ENCODE results near the gene EIF2S2.
A peak's percentile ranks its signal among the peaks of the same experiment; 100 is the strongest.

EIF2S2 gene

GRCh38 chr20:34070859-34071258 lies 41.2 kb downstream of the EIF2S2 start:
- Mint-ChIP-seq H3K4me3 (no peak overlapping the region), H3K36me3 (peaks cover 5% of the 10 kb centered on the region), H3K4me1 (peaks cover 17% of the 10 kb centered on the region), H3K27ac (peak overlapping the region; percentile 32), H3K27me3 (no peaks in the 10 kb centered on the region), H3K9me3 (no peaks in the 10 kb centered on the region)
- ATAC-seq (ENCODE audit: low read depth) (no peak), DNase-seq (ENCODE audit: low spot score in 2 of 2) (no peak)

GRCh38 chr20:34070079-34070439 lies 42.0 kb downstream of the EIF2S2 start:
- no peak for DNase-seq (ENCODE audit: low spot score in 2 of 2)
- Mint-ChIP-seq H3K36me3 (peaks cover 3% of the 10 kb centered on the region), H3K27me3 (no peaks in the 10 kb centered on the region), H3K4me3 (no peak overlapping the region), H3K9me3 (no peaks in the 10 kb centered on the region), H3K27ac (no peak overlapping the region), H3K4me1 (peaks cover 17% of the 10 kb centered on the region)
- no peak for ATAC-seq (ENCODE audit: low read depth)

- DNase-seq (ENCODE audit: low spot score in 2 of 2), result peak; percentile 37 to 44
- Mint-ChIP-seq H3K4me3 (no peak overlapping the region), H3K27ac (peak overlapping the region; percentile 68), H3K9me3 (no peaks in the 10 kb centered on the region), H3K36me3 (peaks cover 6% of the 10 kb centered on the region), H3K4me1 (peaks cover 19% of the 10 kb centered on the region), H3K27me3 (no peaks in the 10 kb centered on the region)
- peak; percentile 98 for ATAC-seq (ENCODE audit: low read depth)
These were observed 42.5 kb downstream of the EIF2S2 start for GRCh38 chr20:34069341-34070078.

GRCh38 chr20:34068001-34068400 lies 44.0 kb downstream of the EIF2S2 start:
- DNase-seq (ENCODE audit: low spot score in 2 of 2) (no peak), ATAC-seq (ENCODE audit: low read depth) (no peak)
- Mint-ChIP-seq H3K4me3 (no peak overlapping the region), H3K9me3 (no peaks in the 10 kb centered on the region), H3K27me3 (no peaks in the 10 kb centered on the region), H3K4me1 (peaks cover 19% of the 10 kb centered on the region), H3K27ac (peak overlapping the region; percentile 54), H3K36me3 (peaks cover 5% of the 10 kb centered on the region)

GRCh38 chr20:34066476-34067090 lies 45.5 kb downstream of the EIF2S2 start:
- Mint-ChIP-seq H3K27ac (no peak overlapping the region), H3K4me1 (peaks cover 22% of the 10 kb centered on the region), H3K4me3 (no peak overlapping the region), H3K27me3 (no peaks in the 10 kb centered on the region), H3K9me3 (no peaks in the 10 kb centered on the region), H3K36me3 (peaks cover 2% of the 10 kb centered on the region)
- DNase-seq (ENCODE audit: low spot score in 2 of 2), result no peak
- ATAC-seq (ENCODE audit: low read depth), result no peak

- DNase-seq (ENCODE audit: low spot score in 2 of 2) (no peak), ATAC-seq (ENCODE audit: low read depth) (no peak)
- H3K27me3 Mint-ChIP-seq, result no peaks in the 10 kb centered on the region
- H3K27ac Mint-ChIP-seq, result peak overlapping the region; percentile 36
- H3K36me3 Mint-ChIP-seq, result peaks cover 5% of the 10 kb centered on the region
- peaks cover 26% of the 10 kb centered on the region for H3K4me1 Mint-ChIP-seq
- no peak overlapping the region for H3K4me3 Mint-ChIP-seq
- H3K9me3 Mint-ChIP-seq, result no peaks in the 10 kb centered on the region
These were observed 46.8 kb downstream of the EIF2S2 start for GRCh38 chr20:34065260-34065659.

- H3K27me3 Mint-ChIP-seq, result no peaks in the 10 kb centered on the region
- ATAC-seq (ENCODE audit: low read depth), result no peak
- H3K9me3 Mint-ChIP-seq, result no peaks in the 10 kb centered on the region
- no peak overlapping the region for H3K4me3 Mint-ChIP-seq
- no peak overlapping the region for H3K27ac Mint-ChIP-seq
- DNase-seq (ENCODE audit: low spot score in 2 of 2), result no peak
- H3K36me3 Mint-ChIP-seq, result peaks cover 5% of the 10 kb centered on the region
- peaks cover 28% of the 10 kb centered on the region for H3K4me1 Mint-ChIP-seq
These were observed 47.8 kb downstream of the EIF2S2 start for GRCh38 chr20:34064286-34064685.

- peaks cover 7% of the 10 kb centered on the region for H3K36me3 Mint-ChIP-seq
- H3K27me3 Mint-ChIP-seq, result no peaks in the 10 kb centered on the region
- H3K9me3 Mint-ChIP-seq, result no peaks in the 10 kb centered on the region
- H3K4me3 Mint-ChIP-seq, result no peak overlapping the region
- peak overlapping the region; percentile 56 for H3K27ac Mint-ChIP-seq
- DNase-seq (ENCODE audit: low spot score in 2 of 2), result no peak
- peaks cover 32% of the 10 kb centered on the region for H3K4me1 Mint-ChIP-seq
- no peak for ATAC-seq (ENCODE audit: low read depth)
These were observed 49.2 kb downstream of the EIF2S2 start for GRCh38 chr20:34062570-34063482.

- H3K36me3 Mint-ChIP-seq, result peaks cover 7% of the 10 kb centered on the region
- H3K4me1 Mint-ChIP-seq, result peaks cover 35% of the 10 kb centered on the region
- no peaks in the 10 kb centered on the region for H3K27me3 Mint-ChIP-seq
- peak overlapping the region; percentile 56 for H3K27ac Mint-ChIP-seq
- no peaks in the 10 kb centered on the region for H3K9me3 Mint-ChIP-seq
- no peak overlapping the region for H3K4me3 Mint-ChIP-seq
- ATAC-seq (ENCODE audit: low read depth) (no peak), DNase-seq (ENCODE audit: low spot score in 2 of 2) (no peak)
These were observed 50.3 kb downstream of the EIF2S2 start for GRCh38 chr20:34061695-34062094.

- H3K27me3 Mint-ChIP-seq, result no peaks in the 10 kb centered on the region
- peaks cover 41% of the 10 kb centered on the region for H3K4me1 Mint-ChIP-seq
- no peak for ATAC-seq (ENCODE audit: low read depth)
- peaks cover 8% of the 10 kb centered on the region for H3K36me3 Mint-ChIP-seq
- H3K4me3 Mint-ChIP-seq, result no peak overlapping the region
- DNase-seq (ENCODE audit: low spot score in 2 of 2), result no peak
- peak overlapping the region; percentile 56 for H3K27ac Mint-ChIP-seq
- no peaks in the 10 kb centered on the region for H3K9me3 Mint-ChIP-seq
These were observed 51.1 kb downstream of the EIF2S2 start for GRCh38 chr20:34060970-34061369.

GRCh38 chr20:34058831-34059230 lies 53.2 kb downstream of the EIF2S2 start:
- H3K27me3 Mint-ChIP-seq, result no peaks in the 10 kb centered on the region
- H3K4me1 Mint-ChIP-seq, result peaks cover 49% of the 10 kb centered on the region
- H3K9me3 Mint-ChIP-seq, result no peaks in the 10 kb centered on the region
- ATAC-seq (ENCODE audit: low read depth), result peak; percentile 96
- no peak overlapping the region for H3K4me3 Mint-ChIP-seq
- DNase-seq (ENCODE audit: low spot score in 2 of 2), result peak in 1 of 2 donors; percentile 36
- H3K27ac Mint-ChIP-seq, result peak overlapping the region; percentile 93
- H3K36me3 Mint-ChIP-seq, result peaks cover 9% of the 10 kb centered on the region

GRCh38 chr20:34055290-34055689 lies 56.8 kb downstream of the EIF2S2 start:
- Mint-ChIP-seq H3K4me3 (no peak overlapping the region), H3K9me3 (no peaks in the 10 kb centered on the region), H3K36me3 (peaks cover 7% of the 10 kb centered on the region), H3K27me3 (no peaks in the 10 kb centered on the region), H3K4me1 (peaks cover 54% of the 10 kb centered on the region), H3K27ac (peak overlapping the region; percentile 72)
- ATAC-seq (ENCODE audit: low read depth) (no peak), DNase-seq (ENCODE audit: low spot score in 2 of 2) (no peak)

- no peaks in the 10 kb centered on the region for H3K27me3 Mint-ChIP-seq
- peaks cover 5% of the 10 kb centered on the region for H3K36me3 Mint-ChIP-seq
- ATAC-seq (ENCODE audit: low read depth) (no peak), DNase-seq (ENCODE audit: low spot score in 2 of 2) (no peak)
- peak overlapping the region; percentile 41 for H3K27ac Mint-ChIP-seq
- peaks cover 46% of the 10 kb centered on the region for H3K4me1 Mint-ChIP-seq
- H3K9me3 Mint-ChIP-seq, result no peaks in the 10 kb centered on the region
- H3K4me3 Mint-ChIP-seq, result no peak overlapping the region
These were observed 59.6 kb downstream of the EIF2S2 start for GRCh38 chr20:34052414-34052813.
